ENCODE results near the gene TRPC4AP.

The TRPC4AP gene

GRCh38 chr20:35003211-35004031, 89.2 kb downstream of the TRPC4AP start:
- no peak for DNase-seq

GRCh38 chr20:35002426-35003210, 90.0 kb downstream of the TRPC4AP start:
- DNase-seq, result no peak

- DNase-seq, result no peak
These were observed 90.8 kb downstream of the TRPC4AP start for GRCh38 chr20:35001596-35002362.

- DNase-seq, result no peak
These were observed 91.5 kb downstream of the TRPC4AP start for GRCh38 chr20:35000922-35001595.

GRCh38 chr20:35000311-35000921, 92.2 kb downstream of the TRPC4AP start:
- no peak for DNase-seq

- no peak for DNase-seq
These were observed 92.8 kb downstream of the TRPC4AP start for GRCh38 chr20:34999782-35000181.

- no peak for DNase-seq
These were observed 93.6 kb downstream of the TRPC4AP start for GRCh38 chr20:34999021-34999451.

GRCh38 chr20:34998331-34998950, 94.2 kb downstream of the TRPC4AP start:
- no peak for DNase-seq

GRCh38 chr20:34997774-34998173, 94.8 kb downstream of the TRPC4AP start:
- DNase-seq, result no peak

- peak in 29 of 56 donors; percentile 10 to 62 (median 33) for DNase-seq
These were observed 95.5 kb downstream of the TRPC4AP start for GRCh38 chr20:34997131-34997561.

- no peak for DNase-seq
These were observed 96.2 kb downstream of the TRPC4AP start for GRCh38 chr20:34996243-34997028.

- DNase-seq, result no peak
These were observed 96.9 kb downstream of the TRPC4AP start for GRCh38 chr20:34995696-34996095.

GRCh38 chr20:34995192-34995591, 97.4 kb downstream of the TRPC4AP start:
- no peak for DNase-seq

- no peak for DNase-seq
These were observed 98.0 kb downstream of the TRPC4AP start for GRCh38 chr20:34994509-34995131.

- no peak for DNase-seq
These were observed 98.6 kb downstream of the TRPC4AP start for GRCh38 chr20:34993941-34994508.

GRCh38 chr20:34992751-34993417, 99.7 kb downstream of the TRPC4AP start:
- no peak for DNase-seq

GRCh38 chr20:34990661-34991214, 101.9 kb downstream of the TRPC4AP start:
- DNase-seq, result no peak

- no peak for DNase-seq
These were observed 102.4 kb downstream of the TRPC4AP start for GRCh38 chr20:34990231-34990630.

Measured in amygdala (tissue), 56 donors.